H1 (cell line): ENCODE measurements around the gene LRRC40. TPM values are rescaled to one million over a fixed set of nuclear protein-coding genes. Genes with fewer than 3 reads are reported as not detected.

Experiments used
- CTCF ChIA-PET: fragments of 300-600 bp; sonication (Branson Sonifier 250); formaldehyde crosslinking; loops from one replicate; lab custom pipeline; 2021; ENCODE audit not compliant: partially characterized antibody; lab: Charles Lee
- POLR2A ChIA-PET: fragments of 300-600 bp; sonication (Branson Sonifier 250); formaldehyde crosslinking; loops from one replicate; lab custom pipeline; 2021; ENCODE audit warnings: inconsistent platforms; ENCODE audit not compliant: partially characterized antibody; lab: Charles Lee
- DNase-seq, 2 experiments: peaks; one replicate each; pipeline versions ENCODE4 v3.0.0 to v3.0.0-alpha.2; 2010 to 2022; ENCODE audit warnings: low spot score in 2 of 2, low read depth in 1 of 2, mixed read lengths in 1 of 2
- FAIRE-seq: peaks from 2 replicates; lab custom pipeline; 2011; peaks lifted over from hg19 to GRCh38; lab: Jason Lieb, UNC
- H2AFZ ChIP-seq: 2 replicates; pipeline ENCODE4 v1.8.1; 2012; ENCODE audit warnings: low read length, inconsistent platforms
- H2AK5ac ChIP-seq: 2 replicates; pipeline ENCODE4 v1.6.1; 2013; ENCODE audit warnings: low read depth, low read length
- H2BK120ac ChIP-seq: replicated peaks from 2 replicates; pipeline ENCODE3; 2013; ENCODE audit warnings: low read depth, low read length, inconsistent platforms
- H2BK12ac ChIP-seq: 2 replicates; pipeline ENCODE4 v1.6.1; 2013; ENCODE audit warnings: low read depth, low read length
- H2BK15ac ChIP-seq: 2 replicates; pipeline ENCODE4 v1.6.1; 2013; ENCODE audit warnings: low read length
- H2BK20ac ChIP-seq: 2 replicates; pipeline ENCODE4 v1.6.1; 2013; ENCODE audit warnings: low read length
- H2BK5ac ChIP-seq: 2 replicates; pipeline ENCODE4 v1.6.1; 2013; ENCODE audit warnings: low read depth, low read length
- H3K14ac ChIP-seq: 2 replicates; pipeline ENCODE4 v1.6.1; 2013; ENCODE audit warnings: inconsistent platforms; ENCODE audit not compliant: insufficient read length
- H3K18ac ChIP-seq: 2 replicates; pipeline ENCODE4 v1.6.1; 2013; ENCODE audit warnings: low read length; ENCODE audit errors: extremely low read depth
- H3K23ac ChIP-seq: 2 replicates; pipeline ENCODE4 v1.6.1; 2013; ENCODE audit warnings: inconsistent platforms; ENCODE audit not compliant: insufficient read length
- H3K23me2 ChIP-seq: 2 replicates; pipeline ENCODE4 v1.6.1; 2013; ENCODE audit warnings: low read depth, low read length
- H3K27ac ChIP-seq: 2 replicates; pipeline ENCODE4 v1.6.1; 2011; ENCODE audit warnings: low read depth, low read length, inconsistent platforms
- H3K27me3 ChIP-seq, 4 experiments: replicated peaks in 1 of 4; 1 replicate in 1 of 4; 2 replicates in 3 of 4; pipeline versions ENCODE4 v1.6.1 to v1.8.1; 2011 to 2013; ENCODE audit warnings: low read length in 3 of 4, mild to moderate bottlenecking in 3 of 4, inconsistent platforms in 2 of 4, mixed read lengths in 2 of 4, moderate library complexity in 1 of 4; ENCODE audit not compliant: control insufficient read depth in 3 of 4, insufficient read depth in 3 of 4; ENCODE audit errors: extremely low read depth in 1 of 4
- H3K36me3 ChIP-seq, 4 experiments: 2 replicates each; pipeline versions ENCODE4 v1.6.1 to v1.8.1; 2011 to 2013; ENCODE audit warnings: mild to moderate bottlenecking in 4 of 4, low read length in 3 of 4, moderate library complexity in 2 of 4, control low read depth in 1 of 4, inconsistent platforms in 1 of 4; ENCODE audit not compliant: insufficient read depth in 4 of 4, control insufficient read depth in 2 of 4
- H3K4ac ChIP-seq: replicated peaks from 2 replicates; pipeline ENCODE3; 2013; ENCODE audit warnings: low read length, low read depth, mixed read lengths, inconsistent platforms; ENCODE audit not compliant: insufficient read length
- H3K4me1 ChIP-seq, 4 experiments: replicated peaks in 1 of 4; 1 replicate in 1 of 4; 2 replicates in 3 of 4; pipeline versions ENCODE4 v1.6.1 to v1.8.1; 2011 to 2013; ENCODE audit warnings: low read length in 3 of 4, inconsistent platforms in 2 of 4, mixed read lengths in 1 of 4; ENCODE audit not compliant: insufficient read depth in 4 of 4, control insufficient read depth in 3 of 4
- H3K4me2 ChIP-seq, 2 experiments: 2 replicates each; pipeline versions ENCODE4 v1.6.1 to v1.8.1; 2011 to 2013; ENCODE audit warnings: low read depth in 2 of 2, low read length in 2 of 2, control low read depth in 1 of 2, inconsistent platforms in 1 of 2, mild to moderate bottlenecking in 1 of 2; ENCODE audit not compliant: insufficient read depth in 1 of 2
- H3K4me3 ChIP-seq, 4 experiments: fragments of 200-600, 300-600 bp in 1 of 4; sonication (generic), shearing (Covaris generic), sonication (Bioruptor Twin) in 1 of 4; 2 replicates each; pipeline versions ENCODE4 v1.5.1 to v1.8.1; 2011 to 2016; ENCODE audit warnings: low read length in 4 of 4, low read depth in 3 of 4, control low read depth in 2 of 4, inconsistent platforms in 2 of 4, mild to moderate bottlenecking in 2 of 4, mixed read lengths in 1 of 4, moderate library complexity in 1 of 4; ENCODE audit not compliant: insufficient read depth in 2 of 4; ENCODE audit errors: extremely low read depth in 1 of 4
- H3K56ac ChIP-seq: replicated peaks from 2 replicates; pipeline ENCODE3; 2013; ENCODE audit warnings: low read depth, mild to moderate bottlenecking, mixed read lengths, low read length, inconsistent platforms; ENCODE audit not compliant: insufficient read length
- H3K79me1 ChIP-seq: 2 replicates; pipeline ENCODE4 v1.6.1; 2013; ENCODE audit warnings: low read depth, low read length, control low read depth
- H3K79me2 ChIP-seq, 2 experiments: 2 replicates each; pipeline versions ENCODE4 v1.6.1 to v1.8.1; 2012 to 2013; ENCODE audit warnings: low read length in 2 of 2, mild to moderate bottlenecking in 2 of 2, inconsistent platforms in 1 of 2; ENCODE audit not compliant: insufficient read depth in 2 of 2, control insufficient read depth in 1 of 2
- H3K9ac ChIP-seq, 4 experiments: replicated peaks in 1 of 4; 1 replicate in 1 of 4; 2 replicates in 3 of 4; pipeline versions ENCODE4 v1.6.1 to v1.8.1; 2011 to 2013; ENCODE audit warnings: low read depth in 3 of 4, low read length in 3 of 4, control low read depth in 2 of 4, mild to moderate bottlenecking in 2 of 4, moderate library complexity in 2 of 4, inconsistent platforms in 1 of 4; ENCODE audit errors: extremely low read depth in 1 of 4
- H3K9me3 ChIP-seq, 2 experiments: 2 replicates each; pipeline versions ENCODE4 v1.6.1 to v1.8.1; 2012 to 2013; ENCODE audit warnings: mild to moderate bottlenecking in 2 of 2, moderate library complexity in 2 of 2, control low read depth in 1 of 2, inconsistent platforms in 1 of 2, low read depth in 1 of 2, low read length in 1 of 2, mixed read lengths in 1 of 2; ENCODE audit not compliant: insufficient read depth in 2 of 2
- H4K20me1 ChIP-seq, 2 experiments: replicated peaks in 1 of 2; 2 replicates each; pipeline versions ENCODE3 to v1.8.1; 2011 to 2013; ENCODE audit warnings: inconsistent platforms in 2 of 2, low read length in 2 of 2, mild to moderate bottlenecking in 1 of 2; ENCODE audit not compliant: insufficient read depth in 2 of 2, control insufficient read depth in 1 of 2
- H4K5ac ChIP-seq: 2 replicates; pipeline ENCODE4 v1.6.1; 2013; ENCODE audit warnings: low read length, low read depth, mixed read lengths, inconsistent platforms; ENCODE audit not compliant: insufficient read length
- H4K8ac ChIP-seq: 2 replicates; pipeline ENCODE4 v1.8.0; 2013; ENCODE audit warnings: mild to moderate bottlenecking, moderate library complexity, low read length, inconsistent platforms; ENCODE audit not compliant: insufficient read depth; ENCODE audit errors: extremely low read depth
- H4K91ac ChIP-seq: replicated peaks from 2 replicates; pipeline ENCODE3; 2013; ENCODE audit warnings: low read length, mixed read lengths, inconsistent platforms; ENCODE audit not compliant: insufficient read length
- ASH2L ChIP-seq: fragments of 200-600, 300-600 bp; sonication (generic); IDR thresholded peaks from one replicate; pipeline ENCODE4 v1.7.1; 2017; ENCODE audit warnings: low read length
- EP300 ChIP-seq, 2 experiments: IDR thresholded peaks; 1 replicate in 1 of 2; 2 replicates in 1 of 2; pipeline ENCODE4 v1.6.1; 2011 to 2012; ENCODE audit warnings: low read depth in 2 of 2, low read length in 2 of 2, mild to moderate bottlenecking in 2 of 2, borderline replicate concordance in 1 of 2, inconsistent platforms in 1 of 2, moderate library complexity in 1 of 2
- GABPA ChIP-seq: IDR thresholded peaks from 2 replicates; pipeline ENCODE4 v1.6.1; 2011; ENCODE audit warnings: mild to moderate bottlenecking, low read length, moderate library complexity, borderline replicate concordance; ENCODE audit not compliant: insufficient read depth
- HDAC6 ChIP-seq: IDR thresholded peaks from one replicate; pipeline ENCODE4 v1.7.1; 2012; ENCODE audit warnings: low read depth, mild to moderate bottlenecking, inconsistent platforms, low read length, moderate library complexity
- JUN ChIP-seq: IDR thresholded peaks from 2 replicates; pipeline ENCODE4 v1.6.1; 2011; ENCODE audit warnings: low read depth, mild to moderate bottlenecking, improper control_type of control experiment, low read length
- KDM5A ChIP-seq: fragments of 200-600 bp; IDR thresholded peaks from 2 replicates; pipeline ENCODE4 v1.7.1; 2012; ENCODE audit warnings: mild to moderate bottlenecking, low read length, inconsistent platforms, mixed read lengths
- POLR2A ChIP-seq, 2 experiments: IDR thresholded peaks; 1 replicate in 1 of 2; 2 replicates in 1 of 2; pipeline ENCODE4 v1.6.1; 2011; ENCODE audit warnings: low read depth in 2 of 2, low read length in 2 of 2, mild to moderate bottlenecking in 2 of 2; ENCODE audit errors: control extremely low read depth in 1 of 2
- RAD21 ChIP-seq, 2 experiments: IDR thresholded peaks in 1 of 2; conservative IDR thresholded peaks in 1 of 2; 2 replicates each; pipeline ENCODE4 v1.6.1; 2011; ENCODE audit warnings: low read depth in 2 of 2, low read length in 2 of 2, improper control_type of control experiment in 1 of 2, inconsistent platforms in 1 of 2, mild to moderate bottlenecking in 1 of 2, moderate library complexity in 1 of 2
- SIN3A ChIP-seq, 2 experiments: IDR thresholded peaks in 1 of 2; conservative IDR thresholded peaks in 1 of 2; 2 replicates each; pipeline ENCODE4 v1.6.1; 2011 to 2012; ENCODE audit warnings: low read length in 2 of 2, improper control_type of control experiment in 1 of 2, low read depth in 1 of 2, mild to moderate bottlenecking in 1 of 2
- SIRT6 ChIP-seq: IDR thresholded peaks from one replicate; pipeline ENCODE4 v1.7.1; 2012; ENCODE audit warnings: low read length, inconsistent platforms
- SP1 ChIP-seq: IDR thresholded peaks from 2 replicates; pipeline ENCODE4 v1.6.1; 2011; ENCODE audit warnings: low read depth, low read length
- SP2 ChIP-seq: IDR thresholded peaks from 2 replicates; pipeline ENCODE4 v1.6.1; 2012; ENCODE audit warnings: mild to moderate bottlenecking, low read length, inconsistent platforms
- SP4 ChIP-seq: IDR thresholded peaks from 2 replicates; pipeline ENCODE4 v1.6.1; 2012; ENCODE audit warnings: low read length, inconsistent platforms
- TAF7 ChIP-seq: optimal IDR thresholded peaks from 2 replicates; pipeline ENCODE3; 2011; ENCODE audit warnings: low read depth, mild to moderate bottlenecking, inconsistent platforms, low read length, moderate library complexity, borderline replicate concordance
- WGBS, 2 experiments: shearing (Covaris generic) in 1 of 2; methylation state at CpG; one replicate each; pipeline versions ENCODE4 v1.1.6 to v1.1.7; 2013 to 2015; ENCODE audit warnings: low lambda C conversion rate in 2 of 2, mixed read lengths in 2 of 2, inconsistent platforms in 1 of 2, low coverage in 1 of 2, missing lambda C conversion rate in 1 of 2; ENCODE audit not compliant: insufficient replicate concordance in 2 of 2, insufficient coverage in 1 of 2, insufficient read length in 1 of 2; ENCODE audit errors: extremely low coverage in 1 of 2, missing lambda C conversion rate in 1 of 2; 5-methylcytosine and 5-hydroxymethylcytosine counted together
- polyA plus RNA-seq, 7 experiments: library from polyadenylated mRNA; depleted of rRNA in 3 of 7; stranded (reverse) in 5 of 7; unstranded in 2 of 7; fragments of >200 nt in 5 of 7; fragments of 200-250 nt in 2 of 7; gene quantifications; 1 replicate in 5 of 7; 2 replicates in 1 of 7; 4 replicates in 1 of 7; pipeline versions ENCODE4 v1.2.1 to v1.2.3, GENCODE V29; 2011 to 2013; ENCODE audit warnings: missing spikeins in 2 of 7, mixed read lengths in 2 of 7
- total RNA-seq: library from RNA; stranded (reverse); fragmentation: NEBNext Ultra II Directional; extraction: Animal tissue kit (Norgen Biotek cat#: 25700); gene quantifications from 2 replicates; pipeline ENCODE4 v1.2.1, GENCODE V29; 2021
- TF ChIP-seq, protein P1 (sequence below): IDR thresholded peaks from 2 replicates; pipeline ENCODE4 v1.6.1; 2012; ENCODE audit warnings: inconsistent platforms

The LRRC40 gene
- total and polyA plus RNA-seq, 2 of the 8 experiments (the other 6 are each of a cell fraction or from before 2014, with no cell fraction given): 13.4 to 30.8 TPM

DNA sequence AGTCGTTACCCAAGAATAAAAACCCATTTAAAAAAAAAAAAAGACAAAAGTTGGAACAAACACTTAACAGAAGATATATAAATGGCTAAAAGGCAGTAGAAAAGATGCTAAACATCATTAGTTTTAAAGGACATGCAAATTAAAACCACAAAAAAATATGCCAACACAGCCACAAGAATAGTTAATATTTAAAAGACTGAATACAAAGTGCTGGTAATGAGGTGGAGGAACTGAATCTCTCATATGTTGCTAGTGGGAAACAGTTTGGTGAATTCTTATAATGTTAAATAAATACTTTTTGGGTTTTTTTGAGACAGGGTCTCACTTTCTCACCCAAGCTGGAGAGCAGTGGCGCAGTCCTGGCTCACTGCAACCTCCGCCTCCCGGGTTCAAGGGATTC lies 10.0 kb downstream of the LRRC40 start:
- no peak overlapping the region for H3K23ac ChIP-seq
- H3K9ac ChIP-seq: no peak overlapping the region
- no peak overlapping the region for H3K27ac ChIP-seq
- POLR2A ChIA-PET: no interaction called here
- H2BK5ac ChIP-seq: no peak overlapping the region
- no peak overlapping the region for H4K5ac ChIP-seq
- H3K56ac ChIP-seq: no peak overlapping the region
- H3K79me1 ChIP-seq: no peaks in the 10 kb centered on the region; the same call in none of the 2 replicates
- no peak overlapping the region for H2BK15ac ChIP-seq
- H2BK12ac ChIP-seq: no peak overlapping the region
- no peak overlapping the region for H3K18ac ChIP-seq
- no peak overlapping the region for H2BK20ac ChIP-seq
- H3K4me3 ChIP-seq: no peak overlapping the region
- no peaks in the 10 kb centered on the region for H3K9me3 ChIP-seq
- no peaks in the 10 kb centered on the region for H3K36me3 ChIP-seq
- no peak overlapping the region for H3K4ac ChIP-seq
- CTCF ChIA-PET: no interaction called here
- H2AFZ ChIP-seq: no peak overlapping the region
- peaks cover 0 to 73% of the 10 kb centered on the region in 2 experiments; a peak in 2 of 4 replicates for H3K79me2 ChIP-seq
- H3K4me1 ChIP-seq: peaks cover 0 to 3% (median 0%) of the 10 kb centered on the region in 4 experiments; a peak in 1 of 7 replicates
- no peak overlapping the region for H2AK5ac ChIP-seq
- WGBS, 2 experiments: 91% methylated on average over 4 of the region's 4 CpGs; no CpG with 5 or more reads in 1 of the 2 experiments
- TF ChIP-seq JUN (no peak), SP2 (no peak), SIN3A (conservative IDR thresholded peaks at IDR 0.05 in 1 of 2, IDR thresholded peaks at IDR 0.05 in 1 of 2; ENCODE audit: low read depth in 1 of 2, low read length in 2 of 2) (no peak), ASH2L (no peak), SIRT6 (no peak), POLR2A (IDR thresholded peaks at IDR 0.05; ENCODE audit: control extremely low read depth in 1 of 2, low read depth in 2 of 2, low read length in 2 of 2) (no peak), SP1 (no peak), HDAC6 (no peak), TAF7 (no peak), EP300 (IDR thresholded peaks at IDR 0.05; ENCODE audit: borderline replicate concordance in 1 of 2, low read depth in 2 of 2, low read length in 2 of 2) (no peak), SP4 (no peak), RAD21 (IDR thresholded peaks at IDR 0.05 in 1 of 2, conservative IDR thresholded peaks at IDR 0.05 in 1 of 2; ENCODE audit: low read depth in 2 of 2, low read length in 2 of 2) (no peak), GABPA (no peak), KDM5A (no peak)
- TF ChIP-seq, protein P1, sequence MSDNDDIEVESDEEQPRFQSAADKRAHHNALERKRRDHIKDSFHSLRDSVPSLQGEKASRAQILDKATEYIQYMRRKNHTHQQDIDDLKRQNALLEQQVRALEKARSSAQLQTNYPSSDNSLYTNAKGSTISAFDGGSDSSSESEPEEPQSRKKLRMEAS: no peak
- no peak for DNase-seq
- no peak overlapping the region for H4K8ac ChIP-seq
- no peak overlapping the region for H3K4me2 ChIP-seq
- no peaks in the 10 kb centered on the region for H3K23me2 ChIP-seq
- H2BK120ac ChIP-seq: no peak overlapping the region
- no peak for FAIRE-seq
- H4K91ac ChIP-seq: no peak overlapping the region
- H4K20me1 ChIP-seq: peaks cover 0 to 1% of the 10 kb centered on the region in 2 experiments
- no peak overlapping the region for H3K14ac ChIP-seq
- H3K27me3 ChIP-seq: no peaks in the 10 kb centered on the region
